GM18498 (cell line): ENCODE measurements around the gene RTF2.
"Not testable (repeated sequence)": the region's sequence is repeated elsewhere in the genome, so short reads cannot be mapped to it uniquely, and the experiment has no call there.

Source experiments
- ATAC-seq: cut with Tn5 transposase; IDR thresholded peaks from one replicate; pipeline ENCODE4 v1.9.1; 2021; ENCODE audit warnings: mild to moderate bottlenecking, moderate library complexity; ENCODE audit not compliant: unreplicated experiment

Gene RTF2

DNA sequence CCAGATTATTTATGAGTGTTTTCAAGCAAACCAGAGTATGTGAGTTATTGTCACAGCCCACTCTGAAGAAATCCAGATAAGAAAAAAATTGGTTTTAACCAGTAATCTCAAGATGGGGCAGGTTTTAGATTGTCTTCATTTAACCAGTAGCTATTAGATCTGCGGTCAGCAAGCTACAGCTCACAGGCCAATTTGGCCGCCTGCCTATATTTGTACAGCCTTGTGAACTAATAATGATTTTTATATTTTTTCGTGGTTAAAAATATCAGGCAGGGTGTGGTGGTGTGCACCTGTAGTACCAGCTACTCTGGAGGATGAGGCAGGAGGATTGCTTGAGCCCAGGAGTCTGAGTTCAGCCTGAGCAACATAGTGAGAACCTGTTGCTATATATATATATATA is 69.6 kb downstream of the RTF2 start:
- no peak for ATAC-seq

DNA sequence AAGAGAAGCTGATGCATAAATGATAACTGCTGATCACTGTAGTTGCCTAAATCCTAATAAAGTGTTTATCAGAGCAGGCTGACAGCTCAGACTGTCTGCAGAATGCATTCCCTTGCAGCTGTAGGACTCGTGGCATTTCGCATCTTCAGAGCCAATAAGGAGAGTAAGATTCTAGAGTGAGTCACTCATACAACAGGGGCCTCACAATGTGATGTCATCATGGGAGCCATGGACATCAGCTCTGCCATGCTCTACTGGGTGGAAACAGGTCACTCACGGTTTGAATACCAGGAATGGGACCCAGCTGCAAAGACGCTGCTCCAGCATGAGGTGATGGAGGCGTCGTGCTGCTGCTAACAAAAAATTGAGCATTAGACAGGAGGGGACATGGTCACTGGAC is 72.0 kb downstream of the RTF2 start:
- no peak for ATAC-seq

- no peak for ATAC-seq
Observed at GRCh38 chr20:56542489-56543030, 74.1 kb downstream of the RTF2 start.

DNA sequence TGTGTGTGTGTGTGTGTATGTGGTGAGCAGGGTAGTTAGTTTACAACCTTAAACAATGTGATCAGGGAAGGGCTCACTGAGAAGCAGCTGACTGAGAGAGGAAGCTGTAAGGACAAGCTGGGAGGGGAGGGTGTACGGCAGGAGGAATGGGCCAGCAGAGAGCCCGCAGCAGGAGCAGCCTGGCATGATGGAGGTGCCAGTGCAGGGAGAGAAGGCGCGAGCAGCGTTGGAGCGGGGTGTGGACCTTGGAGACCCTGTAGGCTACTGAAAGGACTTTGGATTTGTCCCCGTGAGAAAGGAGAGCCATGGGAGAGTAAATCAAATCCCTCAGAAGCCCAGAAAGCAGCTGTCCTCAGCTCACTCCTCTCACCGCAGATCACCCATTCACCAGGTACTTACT is 83.1 kb downstream of the RTF2 start:
- no peak for ATAC-seq

DNA sequence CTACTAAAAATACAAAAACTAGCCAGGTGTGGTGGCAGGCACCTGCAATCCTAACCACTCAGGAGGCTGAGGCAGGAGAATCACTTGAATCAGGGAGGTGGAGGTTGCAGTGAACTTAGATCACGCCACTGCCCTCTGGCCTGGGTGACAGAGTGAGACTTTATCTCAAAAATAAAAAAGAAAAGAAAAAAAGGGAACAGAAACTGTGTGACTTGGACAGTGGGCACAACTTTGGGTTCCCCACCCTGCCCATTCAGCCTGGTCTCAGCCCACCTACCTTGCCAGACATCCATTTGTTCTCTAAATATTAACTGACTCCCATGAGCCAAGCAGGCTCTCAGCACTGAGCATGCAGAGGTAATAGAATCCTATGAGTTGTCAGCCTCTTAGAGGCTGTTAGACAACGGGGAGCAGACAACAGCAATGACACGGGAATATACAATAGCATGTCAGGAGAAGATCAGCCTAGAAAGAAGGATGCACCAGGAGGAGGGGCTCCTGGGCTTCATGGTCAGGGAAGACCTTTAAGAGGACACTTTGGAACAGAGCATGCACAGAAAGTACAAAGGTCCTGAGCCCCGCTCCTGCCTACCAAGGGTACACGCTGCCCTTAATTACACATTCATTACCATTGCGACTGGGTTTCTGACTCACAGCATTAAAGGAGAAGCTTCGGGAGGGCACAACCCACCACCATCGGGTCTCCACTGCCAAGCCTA is 84.6 kb downstream of the RTF2 start:
- peak; percentile 48 for ATAC-seq

- peak; percentile 87 for ATAC-seq
Observed at GRCh38 chr20:56554869-56555268, 86.4 kb downstream of the RTF2 start.

DNA sequence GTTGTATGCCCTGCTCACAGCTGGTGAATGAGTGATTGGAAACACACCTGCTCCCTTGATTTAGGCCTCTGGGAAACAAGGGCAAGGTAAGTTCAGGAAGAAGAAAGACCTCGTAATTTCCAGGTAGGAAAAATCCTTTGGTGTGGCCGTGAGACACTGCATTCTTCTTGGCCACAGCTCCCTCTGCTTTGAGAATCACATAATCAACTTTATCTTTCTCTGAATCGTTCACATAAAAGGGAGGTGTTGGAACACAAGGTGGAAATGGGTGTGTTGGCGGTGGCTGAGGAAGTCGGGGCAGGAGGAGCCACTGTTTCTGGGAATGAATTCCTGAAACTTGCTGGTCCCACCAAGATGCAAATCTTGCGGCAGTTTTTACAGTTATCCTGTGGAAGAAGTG is 90.5 kb downstream of the RTF2 start:
- ATAC-seq: no peak

- not testable (repeated sequence) for ATAC-seq
Observed at GRCh38 chr20:56564526-56564925, 96.1 kb downstream of the RTF2 start.

GRCh38 chr20:56565511-56565910 is 97.1 kb downstream of the RTF2 start:
- ATAC-seq: no peak

DNA sequence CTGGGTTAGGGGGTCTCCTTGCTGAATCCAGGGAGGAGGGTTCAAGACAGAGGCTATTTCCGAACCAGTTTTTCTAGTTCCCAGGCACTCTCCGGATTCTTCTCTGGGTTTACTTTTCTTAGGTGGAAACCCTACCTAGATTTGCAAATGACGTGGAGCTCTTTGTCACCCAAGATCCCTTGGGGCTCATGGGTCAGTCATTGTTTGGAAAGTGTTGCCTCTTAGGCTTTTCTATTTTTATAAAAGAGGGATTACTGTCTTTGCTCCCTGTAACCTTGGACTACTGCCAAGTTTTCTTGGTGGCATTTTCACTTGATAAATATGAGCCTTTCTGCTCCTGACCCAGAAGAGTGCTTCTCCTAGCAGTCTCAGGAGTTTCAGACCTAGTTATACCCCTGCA is 98.2 kb downstream of the RTF2 start:
- no peak for ATAC-seq
